Fibroblast of mammary gland (primary cell): ENCODE results near the gene TMED4.

Experiments used
- DNase-seq: peaks from one replicate; pipeline ENCODE4 v3.0.0-alpha.2; 2010; ENCODE audit warnings: low read depth
- H3K4me3 ChIP-seq: 2 replicates; pipeline ENCODE4 v1.5.1; 2011; ENCODE audit warnings: low read depth, mild to moderate bottlenecking, low read length, moderate library complexity; ENCODE audit not compliant: control insufficient read depth
- CTCF ChIP-seq: conservative IDR thresholded peaks from 2 replicates; pipeline ENCODE4 v1.5.1; 2011; ENCODE audit warnings: low read depth, low read length, inconsistent platforms; ENCODE audit not compliant: control insufficient read depth, insufficient read depth

Gene TMED4

GRCh38 chr7:44624318-44624717, 42.3 kb upstream of the TMED4 start:
- no peak for DNase-seq
- H3K4me3 ChIP-seq, result no peak overlapping the region
- TF ChIP-seq CTCF, result no peak

GRCh38 chr7:44622342-44623151, 40.5 kb upstream of the TMED4 start:
- no peak for DNase-seq
- TF ChIP-seq CTCF, result no peak
- H3K4me3 ChIP-seq, result no peak overlapping the region

- TF ChIP-seq CTCF, result no peak
- no peak for DNase-seq
- no peak overlapping the region for H3K4me3 ChIP-seq
Measured at GRCh38 chr7:44621750-44622103, 39.7 kb upstream of the TMED4 start.

- DNase-seq, result peak; percentile 72
- TF ChIP-seq CTCF, result no peak
- no peak overlapping the region for H3K4me3 ChIP-seq
Measured at GRCh38 chr7:44621034-44621749, 39.2 kb upstream of the TMED4 start.

- TF ChIP-seq CTCF, result no peak
- H3K4me3 ChIP-seq, result no peak overlapping the region
- no peak for DNase-seq
Measured at GRCh38 chr7:44618753-44619152, 36.7 kb upstream of the TMED4 start.

GRCh38 chr7:44618045-44618444, 36.0 kb upstream of the TMED4 start:
- TF ChIP-seq CTCF, result no peak
- H3K4me3 ChIP-seq, result no peak overlapping the region
- DNase-seq, result no peak
